ENCODE data around the gene NOXA1.
A peak's percentile ranks its signal among the peaks of the same experiment; 100 is the strongest.

NOXA1 gene

DNA sequence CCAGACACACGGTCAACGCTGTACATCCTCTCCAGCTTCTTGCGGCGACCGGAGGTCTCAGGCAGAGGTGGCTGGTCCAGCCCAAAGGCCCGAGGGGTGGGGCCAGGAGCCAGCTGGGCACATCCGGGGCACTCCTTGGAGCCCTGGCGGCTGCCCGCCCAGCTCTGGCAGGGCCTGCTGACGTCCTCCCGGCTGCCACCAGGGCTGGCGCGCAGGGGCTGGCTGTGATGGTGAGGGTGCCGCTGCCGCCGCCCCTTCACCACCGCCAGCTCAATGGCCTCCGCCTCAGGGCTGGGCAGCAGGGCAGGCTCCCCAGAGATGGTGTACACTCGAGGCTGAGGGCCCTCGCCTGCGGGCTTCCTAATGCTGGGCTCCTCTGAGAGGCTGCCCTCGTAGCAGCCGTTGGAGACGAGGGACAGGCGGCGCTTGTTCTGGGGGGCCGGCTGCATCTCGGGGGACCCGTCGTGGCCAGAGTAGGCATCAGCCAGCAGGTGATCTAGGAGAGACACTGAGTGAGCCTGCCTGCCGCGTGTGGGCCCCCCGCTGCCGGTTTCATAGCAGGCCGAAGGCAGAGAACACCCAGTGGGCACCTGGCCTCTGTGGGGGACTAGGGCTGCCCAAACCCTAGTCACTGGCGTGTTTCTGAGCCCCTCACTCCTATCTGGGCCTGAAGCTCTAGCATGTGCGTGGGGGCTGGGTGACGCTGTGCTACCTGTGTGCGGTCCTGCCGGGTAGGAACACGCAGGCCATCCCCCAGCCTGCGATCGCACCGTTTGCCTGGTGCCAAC, 34.4 kb downstream of the NOXA1 start:
- TF ChIP-seq, protein P1, sequence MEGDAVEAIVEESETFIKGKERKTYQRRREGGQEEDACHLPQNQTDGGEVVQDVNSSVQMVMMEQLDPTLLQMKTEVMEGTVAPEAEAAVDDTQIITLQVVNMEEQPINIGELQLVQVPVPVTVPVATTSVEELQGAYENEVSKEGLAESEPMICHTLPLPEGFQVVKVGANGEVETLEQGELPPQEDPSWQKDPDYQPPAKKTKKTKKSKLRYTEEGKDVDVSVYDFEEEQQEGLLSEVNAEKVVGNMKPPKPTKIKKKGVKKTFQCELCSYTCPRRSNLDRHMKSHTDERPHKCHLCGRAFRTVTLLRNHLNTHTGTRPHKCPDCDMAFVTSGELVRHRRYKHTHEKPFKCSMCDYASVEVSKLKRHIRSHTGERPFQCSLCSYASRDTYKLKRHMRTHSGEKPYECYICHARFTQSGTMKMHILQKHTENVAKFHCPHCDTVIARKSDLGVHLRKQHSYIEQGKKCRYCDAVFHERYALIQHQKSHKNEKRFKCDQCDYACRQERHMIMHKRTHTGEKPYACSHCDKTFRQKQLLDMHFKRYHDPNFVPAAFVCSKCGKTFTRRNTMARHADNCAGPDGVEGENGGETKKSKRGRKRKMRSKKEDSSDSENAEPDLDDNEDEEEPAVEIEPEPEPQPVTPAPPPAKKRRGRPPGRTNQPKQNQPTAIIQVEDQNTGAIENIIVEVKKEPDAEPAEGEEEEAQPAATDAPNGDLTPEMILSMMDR (IDR thresholded peaks at IDR 0.05; ENCODE audit: insufficient read depth, missing control alignments): no peak
- DNase-seq (ENCODE audit: insufficient read length, low spot score): no peak
- FAIRE-seq: no peak

- TF ChIP-seq, protein P1 (IDR thresholded peaks at IDR 0.05; ENCODE audit: insufficient read depth, missing control alignments): no peak
- no peak for FAIRE-seq
- DNase-seq (ENCODE audit: insufficient read length, low spot score): no peak
These were observed 35.3 kb downstream of the NOXA1 start for GRCh38 chr9:137458194-137459151.

DNA sequence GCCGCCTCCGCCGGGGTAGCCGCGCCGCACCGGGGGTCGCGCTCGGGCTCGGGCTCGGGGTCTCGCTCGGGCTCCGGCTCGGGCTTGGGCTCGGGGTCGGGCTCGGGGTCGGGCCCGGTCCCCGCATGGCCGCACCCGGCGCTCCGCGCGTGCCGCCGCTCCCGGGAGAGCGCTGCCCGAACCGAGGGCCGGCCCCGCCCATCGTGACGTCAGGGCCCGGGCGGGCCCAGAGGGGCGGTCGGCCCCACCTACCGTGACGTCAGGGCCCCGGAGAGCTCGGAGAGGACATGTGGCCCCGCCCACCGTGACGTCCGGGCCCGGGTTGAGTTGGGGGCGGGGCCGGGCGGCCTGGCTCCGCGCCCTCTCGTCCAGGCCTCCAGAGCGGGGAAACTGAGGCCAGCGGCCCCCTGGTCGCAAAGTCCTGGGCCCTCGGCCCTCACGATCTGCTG, 36.0 kb downstream of the NOXA1 start, which contains the start of gene NSMF:
Gene NSMF (minus strand): TSS at position 183 of the 449 bp plus-strand sequence. CDS start 232 bp downstream, outside the sequence.
- DNase-seq (ENCODE audit: insufficient read length, low spot score): peak; percentile 100
- FAIRE-seq: no peak
- TF ChIP-seq, protein P1 (IDR thresholded peaks at IDR 0.05; ENCODE audit: insufficient read depth, missing control alignments): no peak

DNA sequence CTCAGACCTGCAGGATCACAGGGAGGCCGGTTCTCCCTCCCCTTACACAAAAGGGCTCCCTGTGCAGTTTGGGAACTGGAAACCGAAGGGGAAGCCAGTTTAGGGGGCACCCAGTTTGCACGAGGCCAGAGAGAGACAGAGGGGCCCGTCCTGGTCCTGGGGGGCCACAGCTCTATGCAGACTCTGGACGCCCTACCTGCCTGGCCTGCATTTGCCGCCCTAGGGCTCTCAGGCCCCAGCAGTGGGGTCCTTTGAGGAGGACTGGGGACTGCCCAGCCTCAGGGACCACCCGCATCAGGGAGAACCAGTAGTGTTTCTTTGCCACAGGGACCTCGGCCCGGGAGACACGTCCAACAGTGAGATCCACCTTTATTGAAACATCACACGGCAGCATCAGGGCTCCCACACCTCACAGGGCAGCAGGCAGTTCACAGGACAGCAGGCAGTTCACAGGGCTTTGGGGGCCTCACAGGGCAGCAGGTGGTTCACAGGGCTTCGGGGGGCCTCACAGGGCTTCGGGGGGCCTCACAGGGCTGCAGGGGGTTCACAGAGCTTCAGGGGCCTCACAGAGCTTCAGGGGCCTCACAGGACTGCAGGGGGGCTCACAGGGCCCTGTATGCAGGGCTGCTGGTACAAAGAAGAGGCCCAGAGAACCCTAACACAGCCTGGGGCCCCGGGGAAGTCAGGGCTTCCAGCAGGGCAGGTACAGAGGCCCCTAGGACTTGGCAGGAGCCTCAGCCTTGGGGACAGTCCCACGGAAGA, 36.6 kb downstream of the NOXA1 start:
- TF ChIP-seq, protein P1 (IDR thresholded peaks at IDR 0.05; ENCODE audit: insufficient read depth, missing control alignments): no peak
- FAIRE-seq: no peak

DNA sequence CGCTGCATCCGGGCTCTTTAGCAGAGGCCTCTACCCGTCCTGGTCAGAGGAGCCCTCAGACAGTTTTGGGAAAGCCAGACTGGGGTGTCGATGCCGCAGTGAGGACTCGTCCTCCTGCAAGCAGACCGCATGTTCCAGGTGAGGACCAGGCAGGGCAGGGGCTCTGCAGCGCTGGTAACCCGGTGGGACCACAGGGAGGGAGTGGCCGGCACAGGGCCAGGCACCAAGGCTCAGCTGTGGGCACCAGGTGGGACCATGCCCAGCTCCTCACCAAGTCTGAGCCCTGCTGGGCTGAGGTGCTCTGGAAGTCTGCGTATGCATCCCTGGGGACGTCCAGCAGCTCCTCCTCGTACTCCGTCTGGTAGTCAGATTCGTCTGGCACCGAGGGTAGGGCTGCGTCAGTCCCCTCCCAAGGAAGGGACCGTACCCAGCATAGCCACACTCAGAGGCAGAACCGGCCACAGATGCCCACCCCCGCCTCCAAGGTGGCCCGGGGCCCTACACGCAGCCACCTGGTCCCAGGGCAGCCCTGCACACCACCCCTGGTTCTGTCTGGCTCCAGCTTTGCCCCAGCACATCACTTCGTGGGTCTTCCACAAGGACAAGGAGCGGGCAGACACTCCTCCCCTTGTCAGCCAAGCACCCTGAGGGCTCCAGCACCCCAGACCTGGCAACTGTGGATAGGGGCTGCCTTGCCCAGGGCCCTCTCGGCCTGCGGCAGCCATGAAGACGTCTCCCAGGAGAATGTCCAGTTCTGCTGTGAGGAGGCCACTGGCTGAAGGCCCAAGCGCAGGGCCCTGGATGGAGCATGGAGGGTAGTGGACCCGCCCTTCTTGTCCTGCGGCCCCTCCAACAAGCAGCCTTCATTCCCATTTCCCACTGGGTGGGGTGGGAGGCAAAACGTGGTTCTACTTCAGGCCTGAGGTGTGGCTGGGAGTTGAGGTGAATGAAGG, 37.4 kb downstream of the NOXA1 start:
- TF ChIP-seq, protein P1 (IDR thresholded peaks at IDR 0.05; ENCODE audit: insufficient read depth, missing control alignments): no peak
- DNase-seq (ENCODE audit: insufficient read length, low spot score) (no peak), FAIRE-seq (no peak)

More for the DNA sequence above, 36.6 kb downstream of the NOXA1 start:
- DNase-seq (ENCODE audit: insufficient read length, low spot score): no peak

DNA sequence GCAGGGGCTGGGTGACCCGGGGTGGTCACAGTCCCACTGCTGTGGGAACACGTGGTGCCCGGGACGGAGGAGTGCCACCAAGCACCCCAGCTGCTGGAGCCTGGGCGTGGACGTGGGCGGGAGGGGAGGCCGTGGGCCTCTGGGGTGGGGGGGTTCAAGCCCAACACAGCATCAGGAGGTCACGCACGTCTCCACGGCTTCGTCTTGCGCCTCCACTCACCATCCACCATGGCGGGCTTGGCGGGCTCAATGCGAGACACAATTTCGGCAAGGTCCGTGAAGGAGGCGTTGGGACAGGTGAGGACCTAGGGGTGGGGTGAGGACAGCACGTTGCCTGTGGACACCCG, 38.1 kb downstream of the NOXA1 start:
- TF ChIP-seq, protein P1 (IDR thresholded peaks at IDR 0.05; ENCODE audit: insufficient read depth, missing control alignments): no peak
- DNase-seq (ENCODE audit: insufficient read length, low spot score) (no peak), FAIRE-seq (no peak)

All from D721Med (cell line).